ENCODE data around the gene COMMD8. TPM values are rescaled to one million over a fixed set of nuclear protein-coding genes. Genes with fewer than 3 reads are reported as not detected.

The COMMD8 gene
- polyA plus RNA-seq, 2 of the 4 experiments (the other 2 are of a cell fraction): 19.1 to 24.0 TPM

DNA sequence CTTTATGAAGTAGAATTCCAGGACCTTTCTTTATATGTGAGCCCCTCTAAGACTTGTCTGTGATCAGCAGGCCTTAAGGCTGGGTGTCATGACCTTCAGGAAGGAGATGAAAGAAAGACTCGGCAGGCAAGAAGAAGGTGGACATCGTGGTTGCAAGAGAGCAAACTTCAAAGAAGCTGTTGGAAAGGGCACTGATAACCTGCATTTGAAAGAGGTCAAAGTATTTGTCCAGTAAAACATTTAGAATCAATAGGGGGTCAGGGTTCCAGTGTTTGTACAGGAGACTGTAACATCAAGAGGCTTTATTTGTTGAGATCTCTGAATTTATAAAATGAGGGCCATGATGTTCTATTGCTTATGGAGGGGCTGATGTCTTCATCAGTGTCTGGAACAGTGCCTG lies 44.2 kb downstream of the COMMD8 start (continued):
- no peak for TF ChIP-seq MAZ (IDR thresholded peaks at IDR 0.05; ENCODE audit: borderline replicate concordance, low read depth, low read length)

GRCh38 chr4:47418147-47418546 lies 45.4 kb downstream of the COMMD8 start:
- 0% methylated on average over 2 of the region's 2 CpGs for WGBS (ENCODE audit: missing lambda C conversion rate)
- Histone ChIP-seq H3K4me2 (no peak overlapping the region), H3K9me3 (no peaks in the 10 kb centered on the region), H3K4me1 (no peaks in the 10 kb centered on the region), H3K4me3 (no peak overlapping the region), H3K27ac (no peak overlapping the region)
- DNase-seq (ENCODE audit: low read depth in 1 of 2, low spot score in 1 of 2) (no peak), FAIRE-seq (no peak), ATAC-seq (no peak)
- CTCF ChIA-PET: no interaction called here
- POLR2A ChIA-PET: no interaction called here
- TF ChIP-seq HEYL (CRISPR knock-in tag; IDR thresholded peaks at IDR 0.05): no peak
- TF ChIP-seq REST (IDR thresholded peaks at IDR 0.05): no peak
- TF ChIP-seq CHD2 (IDR thresholded peaks at IDR 0.05; ENCODE audit: low read length, partially characterized antibody): no peak
- TF ChIP-seq MAX (IDR thresholded peaks at IDR 0.05): no peak
- TF ChIP-seq, protein P1, sequence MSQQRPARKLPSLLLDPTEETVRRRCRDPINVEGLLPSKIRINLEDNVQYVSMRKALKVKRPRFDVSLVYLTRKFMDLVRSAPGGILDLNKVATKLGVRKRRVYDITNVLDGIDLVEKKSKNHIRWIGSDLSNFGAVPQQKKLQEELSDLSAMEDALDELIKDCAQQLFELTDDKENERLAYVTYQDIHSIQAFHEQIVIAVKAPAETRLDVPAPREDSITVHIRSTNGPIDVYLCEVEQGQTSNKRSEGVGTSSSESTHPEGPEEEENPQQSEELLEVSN (IDR thresholded peaks at IDR 0.05; ENCODE audit: borderline replicate concordance, low read depth): no peak

GRCh38 chr4:47415719-47416118 lies 47.8 kb downstream of the COMMD8 start:
- no peak overlapping the region for H3K4me3 ChIP-seq
- H3K9me3 ChIP-seq: no peaks in the 10 kb centered on the region
- no peak overlapping the region for H3K4me2 ChIP-seq
- ATAC-seq: no peak
- ChIA-PET CTCF (no interaction called here), POLR2A (no interaction called here)
- FAIRE-seq: no peak
- no peaks in the 10 kb centered on the region for H3K4me1 ChIP-seq
- no peak overlapping the region for H3K27ac ChIP-seq
- no peak for DNase-seq (ENCODE audit: low read depth in 1 of 2, low spot score in 1 of 2)
- TF ChIP-seq CHD4 (IDR thresholded peaks at IDR 0.05; ENCODE audit: borderline replicate concordance): no peak
- no peak for TF ChIP-seq JUN (IDR thresholded peaks at IDR 0.05)
- no peak for TF ChIP-seq RNF2 (IDR thresholded peaks at IDR 0.05; ENCODE audit: borderline replicate concordance, low read depth)
- TF ChIP-seq HOXA7 (CRISPR knock-in tag; IDR thresholded peaks at IDR 0.05): no peak
- TF ChIP-seq SMC3 (IDR thresholded peaks at IDR 0.05): no peak
- no peak for TF ChIP-seq KDM5A (IDR thresholded peaks at IDR 0.05)
- TF ChIP-seq POLR2AphosphoS2 (conservative IDR thresholded peaks at IDR 0.05; ENCODE audit: low read length): no peak
- TF ChIP-seq EHMT2 (IDR thresholded peaks at IDR 0.05; ENCODE audit: low read depth): no peak
- TF ChIP-seq POLR2A (IDR thresholded peaks at IDR 0.05; ENCODE audit: low read length): no peak
- no peak for TF ChIP-seq BHLHE40 (IDR thresholded peaks at IDR 0.05; ENCODE audit: low read depth, low read length)
- no peak for TF ChIP-seq HMGXB4 (CRISPR knock-in tag; IDR thresholded peaks at IDR 0.05; ENCODE audit: borderline replicate concordance)
- no peak for TF ChIP-seq NR3C1 (IDR thresholded peaks at IDR 0.05)
- TF ChIP-seq TP53 (CRISPR knock-in tag; IDR thresholded peaks at IDR 0.05): no peak
- no peak for TF ChIP-seq CHD2 (IDR thresholded peaks at IDR 0.05; ENCODE audit: low read length, partially characterized antibody)
- no peak for TF ChIP-seq PHF8 (IDR thresholded peaks at IDR 0.05; ENCODE audit: borderline replicate concordance, low read depth)
- no peak for TF ChIP-seq TFCP2L1 (CRISPR knock-in tag; IDR thresholded peaks at IDR 0.05)
- TF ChIP-seq, protein P2, sequence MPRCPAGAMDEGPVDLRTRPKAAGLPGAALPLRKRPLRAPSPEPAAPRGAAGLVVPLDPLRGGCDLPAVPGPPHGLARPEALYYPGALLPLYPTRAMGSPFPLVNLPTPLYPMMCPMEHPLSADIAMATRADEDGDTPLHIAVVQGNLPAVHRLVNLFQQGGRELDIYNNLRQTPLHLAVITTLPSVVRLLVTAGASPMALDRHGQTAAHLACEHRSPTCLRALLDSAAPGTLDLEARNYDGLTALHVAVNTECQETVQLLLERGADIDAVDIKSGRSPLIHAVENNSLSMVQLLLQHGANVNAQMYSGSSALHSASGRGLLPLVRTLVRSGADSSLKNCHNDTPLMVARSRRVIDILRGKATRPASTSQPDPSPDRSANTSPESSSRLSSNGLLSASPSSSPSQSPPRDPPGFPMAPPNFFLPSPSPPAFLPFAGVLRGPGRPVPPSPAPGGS (IDR thresholded peaks at IDR 0.05): no peak
- no peak for TF ChIP-seq HOXB13 (CRISPR knock-in tag; IDR thresholded peaks at IDR 0.05; ENCODE audit: low read depth)
- TF ChIP-seq MYC (IDR thresholded peaks at IDR 0.05; ENCODE audit: borderline replicate concordance, low read length): no peak
- TF ChIP-seq HEYL (CRISPR knock-in tag; IDR thresholded peaks at IDR 0.05): no peak

All from A549 (cell line).